IMR-90 (cell line): ENCODE results near the gene KCNJ4. TPM values are rescaled to one million over a fixed set of nuclear protein-coding genes. Genes with fewer than 3 reads are reported as not detected.
"Not testable (repeated sequence)": the region's sequence is repeated elsewhere in the genome, so short reads cannot be mapped to it uniquely, and the experiment has no call there.

Experiments
- ATAC-seq: fragments of 200-7000 bp; cut with Tn5 transposase; 2 replicates; pipeline ENCODE4 v1.9.1; 2020; ENCODE audit warnings: low read depth, mild to moderate bottlenecking, moderate library complexity
- BruUV-seq: library from RNA; stranded (reverse); fragments of 400-500 nt; replicated peaks from 2 replicates; lab custom pipeline; 2021; lab: Mats Ljungman, UMichigan
- CTCF ChIA-PET: fragments of 300-600 bp; formaldehyde crosslinking; extraction: SDS; loops from one replicate; lab custom pipeline; 2021; ENCODE audit warnings: antibody characterized with exemption; lab: Yijun Ruan, JAX
- POLR2A ChIA-PET: fragments of 300-600 bp; sonication (Branson Sonifier 250); formaldehyde crosslinking; loops from one replicate; lab custom pipeline; 2022; ENCODE audit warnings: antibody characterized with exemption; ENCODE audit not compliant: unreplicated experiment; lab: Charles Lee
- DNase-seq: peaks from one replicate; pipeline ENCODE4 v3.0.0; 2013
- H2AFZ ChIP-seq: replicated peaks from 2 replicates; pipeline ENCODE3; 2013; ENCODE audit warnings: low read length, mild to moderate bottlenecking; ENCODE audit not compliant: poor library complexity
- H2AK5ac ChIP-seq: 2 replicates; pipeline ENCODE4 v1.6.1; 2013; ENCODE audit warnings: low read depth, low read length, inconsistent platforms
- H2AK9ac ChIP-seq: replicated peaks from 2 replicates; pipeline ENCODE3; 2013; ENCODE audit warnings: mild to moderate bottlenecking, low read depth, low read length, moderate library complexity; ENCODE audit not compliant: poor library complexity
- H2BK120ac ChIP-seq: 2 replicates; pipeline ENCODE4 v1.6.1; 2013; ENCODE audit warnings: low read depth, low read length, inconsistent platforms
- H2BK15ac ChIP-seq: 3 replicates; pipeline ENCODE4 v1.6.1; 2013; ENCODE audit warnings: low read depth, low read length, inconsistent platforms
- H2BK20ac ChIP-seq: 2 replicates; pipeline ENCODE4 v1.6.1; 2013; ENCODE audit warnings: low read depth, mild to moderate bottlenecking, inconsistent platforms, low read length, moderate library complexity
- H2BK5ac ChIP-seq: 2 replicates; pipeline ENCODE4 v1.6.1; 2013; ENCODE audit warnings: mild to moderate bottlenecking, low read depth, low read length, inconsistent platforms; ENCODE audit not compliant: poor library complexity, severe bottlenecking
- H3K14ac ChIP-seq: replicated peaks from 2 replicates; pipeline ENCODE4 v1.6.1; 2013; ENCODE audit warnings: low read depth, low read length, inconsistent platforms
- H3K18ac ChIP-seq: 2 replicates; pipeline ENCODE4 v1.6.1; 2013; ENCODE audit warnings: low read depth, low read length, control low read depth
- H3K23ac ChIP-seq: 2 replicates; pipeline ENCODE4 v1.6.1; 2013; ENCODE audit warnings: low read depth, low read length, inconsistent platforms
- H3K27ac ChIP-seq: 2 replicates; pipeline ENCODE4 v1.5.1; 2013; ENCODE audit warnings: mild to moderate bottlenecking, control low read depth, low read length; ENCODE audit not compliant: insufficient read depth
- H3K27me3 ChIP-seq: 2 replicates; pipeline ENCODE4 v1.6.1; 2013; ENCODE audit warnings: low read length; ENCODE audit not compliant: control insufficient read depth, insufficient read depth
- H3K36me3 ChIP-seq: 2 replicates; pipeline ENCODE4 v1.6.1; 2013; ENCODE audit warnings: low read length, mixed read lengths; ENCODE audit not compliant: control insufficient read depth, insufficient read depth
- H3K4ac ChIP-seq: 2 replicates; pipeline ENCODE4 v1.6.1; 2013; ENCODE audit warnings: low read depth, low read length, inconsistent platforms
- H3K4me1 ChIP-seq: 2 replicates; pipeline ENCODE4 v1.6.1; 2013; ENCODE audit warnings: low read length, mixed read lengths; ENCODE audit not compliant: control insufficient read depth, insufficient read depth
- H3K4me2 ChIP-seq: 2 replicates; pipeline ENCODE4 v1.6.1; 2013; ENCODE audit warnings: low read depth, mild to moderate bottlenecking, control low read depth, low read length, moderate library complexity
- H3K4me3 ChIP-seq: 2 replicates; pipeline ENCODE4 v1.5.1; 2013; ENCODE audit warnings: low read depth, mild to moderate bottlenecking, control low read depth, low read length, moderate library complexity; ENCODE audit not compliant: insufficient read depth
- H3K56ac ChIP-seq: 2 replicates; pipeline ENCODE4 v1.6.1; 2013; ENCODE audit warnings: low read length, inconsistent platforms; ENCODE audit not compliant: insufficient read depth; ENCODE audit errors: extremely low read depth
- H3K79me1 ChIP-seq, 2 experiments: 2 replicates each; pipeline ENCODE4 v1.6.1; 2013; ENCODE audit warnings: low read length in 2 of 2, inconsistent platforms in 1 of 2, low read depth in 1 of 2
- H3K9ac ChIP-seq: 2 replicates; pipeline ENCODE4 v1.6.1; 2013; ENCODE audit warnings: low read depth, low read length, control low read depth
- H3K9me1 ChIP-seq: 2 replicates; pipeline ENCODE4 v1.6.1; 2013; ENCODE audit warnings: low read length, inconsistent platforms; ENCODE audit not compliant: insufficient read depth
- H3K9me3 ChIP-seq: 2 replicates; pipeline ENCODE4 v1.6.1; 2013; ENCODE audit warnings: low read length; ENCODE audit not compliant: control insufficient read depth, insufficient read depth
- H4K20me1 ChIP-seq: 2 replicates; pipeline ENCODE4 v1.6.1; 2013; ENCODE audit warnings: low read length, inconsistent platforms; ENCODE audit not compliant: insufficient read depth
- H4K5ac ChIP-seq: 2 replicates; pipeline ENCODE4 v1.6.1; 2013; ENCODE audit warnings: mild to moderate bottlenecking, low read depth, low read length, control low read depth
- H4K8ac ChIP-seq, 2 experiments: 2 replicates each; pipeline ENCODE4 v1.6.1; 2013; ENCODE audit warnings: low read depth in 2 of 2, low read length in 2 of 2, control low read depth in 1 of 2, inconsistent platforms in 1 of 2
- H4K91ac ChIP-seq: 2 replicates; pipeline ENCODE4 v1.6.1; 2013; ENCODE audit warnings: low read depth, low read length, inconsistent platforms; ENCODE audit not compliant: insufficient read depth
- WGBS, 2 experiments: methylation state at CpG; one replicate each; pipeline versions ENCODE4 v1.1.5 to v1.1.7; 2013; ENCODE audit warnings: missing lambda C conversion rate in 2 of 2; ENCODE audit not compliant: insufficient read length in 1 of 2; ENCODE audit errors: extremely low coverage in 2 of 2; 5-methylcytosine and 5-hydroxymethylcytosine counted together
- dilution Hi-C: fragments of 300-500 bp; cut with HindIII; formaldehyde crosslinking; loops from one replicate; pipeline ENCODE4 v1.14.3; 2018; ENCODE audit warnings: low sequenced_read_pairs; ENCODE audit not compliant: unreplicated experiment
- in situ Hi-C: fragments of 300-500 bp; cut with MboI; formaldehyde crosslinking; loops from 3 replicates; pipeline ENCODE4 v1.14.3; 2019; ENCODE audit warnings: low sequenced_read_pairs, inconsistent platforms, mixed read lengths
- intact Hi-C: fragments of 100-400 bp; cut with micrococcal nuclease; formaldehyde crosslinking; loops from 2 replicates; pipeline ENCODE4 v1.10.0; 2022
- polyA plus RNA-seq, 3 experiments: library from polyadenylated mRNA; depleted of rRNA; stranded (reverse); fragments of >200 nt; gene quantifications; 2 replicates each; pipeline ENCODE4 v1.2.3, GENCODE V29; 2012; ENCODE audit warnings: low replicate concordance in 1 of 3
- total RNA-seq: library from RNA; depleted of rRNA; stranded (reverse); fragments of >200 nt; gene quantifications from 2 replicates; pipeline ENCODE4 v1.2.3, GENCODE V29; 2012

KCNJ4 gene
- total and polyA plus RNA-seq, 2 of the 4 experiments (the other 2 are of a cell fraction): not detected

GRCh38 chr22:38470179-38470578, 15.2 kb upstream of the KCNJ4 start:
- H2BK5ac ChIP-seq, H3K4me2 ChIP-seq, POLR2A ChIA-PET, H3K18ac ChIP-seq, BruUV-seq, H2BK15ac ChIP-seq, H3K9ac ChIP-seq, H3K27ac ChIP-seq, H2BK20ac ChIP-seq, H2AK9ac ChIP-seq, H3K14ac ChIP-seq, H4K5ac ChIP-seq, DNase-seq, ATAC-seq, intact Hi-C loops, dilution Hi-C loops, H4K20me1 ChIP-seq, H2AK5ac ChIP-seq, H3K9me3 ChIP-seq, H3K4ac ChIP-seq, in situ Hi-C loops, H2AFZ ChIP-seq, H4K91ac ChIP-seq, H2BK120ac ChIP-seq, H4K8ac ChIP-seq, H3K56ac ChIP-seq, H3K27me3 ChIP-seq, H3K4me3 ChIP-seq: not testable (repeated sequence)
- CTCF ChIA-PET: interaction anchor here (0.6 kb wide), 1 partner anchor 73 kb away, joined by 5 read pairs; no protein-coding TSS in a partner anchor
- peaks cover 20% of the 10 kb centered on the region for H3K9me1 ChIP-seq
- peaks cover 5 to 65% of the 10 kb centered on the region in 2 experiments; a peak in 3 of 4 replicates for H3K79me1 ChIP-seq
- peaks cover 13% of the 10 kb centered on the region for H3K4me1 ChIP-seq
- peaks cover 16% of the 10 kb centered on the region for H3K36me3 ChIP-seq
- whole genome bisulfite sequencing, 2 experiments: 100% methylated on average over 2 of the region's 10 CpGs; no CpG with 5 or more reads in 1 of the 2 experiments
- peak overlapping the region; percentile 36; the same call in 1 of the 2 replicates for H3K23ac ChIP-seq
